SK-N-SH (cell line): ENCODE data around the gene ACADL. TPM values are rescaled to one million over a fixed set of nuclear protein-coding genes. Genes with fewer than 3 reads are reported as not detected.

Source experiments
- CTCF ChIA-PET: fragments of 300-600, 350-600 bp; formaldehyde crosslinking; extraction: SDS; loops from one replicate; lab custom pipeline; 2021; lab: Yijun Ruan, JAX
- POLR2A ChIA-PET: fragments of 350-600 bp; sonication (Branson Sonifier 250); formaldehyde crosslinking; extraction: SDS; loops from one replicate; lab custom pipeline; 2020; ENCODE audit warnings: antibody characterized with exemption, inconsistent platforms; lab: Yijun Ruan, JAX
- DNase-seq: peaks from one replicate; pipeline ENCODE4 v3.0.0; 2012
- H2AFZ ChIP-seq: fragments of 200-600 bp; sonication (generic); 2 replicates; pipeline ENCODE4 v1.8.1; 2016; ENCODE audit warnings: antibody characterized with exemption, mild to moderate bottlenecking, low read depth
- H3F3A ChIP-seq: fragments of 200-600 bp; sonication (generic); replicated peaks from 2 replicates; pipeline ENCODE3; 2016; ENCODE audit warnings: antibody characterized with exemption, mild to moderate bottlenecking; ENCODE audit not compliant: insufficient read depth
- H3K27ac ChIP-seq, 2 experiments: fragments of 200-500 bp in 1 of 2; fragments of 200-600 bp in 1 of 2; sonication (Bioruptor generic) in 1 of 2; sonication (generic), shearing (Covaris generic) in 1 of 2; 2 replicates each; pipeline versions ENCODE4 v1.5.1 to v1.6.1; 2014 to 2016; ENCODE audit warnings: low read depth in 2 of 2, inconsistent platforms in 1 of 2, low read length in 1 of 2, mild to moderate bottlenecking in 1 of 2, mixed read lengths in 1 of 2
- H3K27me3 ChIP-seq: fragments of 200-600 bp; sonication (generic), shearing (Covaris generic); 2 replicates; pipeline ENCODE4 v1.6.1; 2016; ENCODE audit warnings: mixed run types; ENCODE audit not compliant: insufficient read depth
- H3K36me3 ChIP-seq, 2 experiments: fragments of 200-500 bp in 1 of 2; fragments of 200-600 bp in 1 of 2; sonication (Bioruptor generic) in 1 of 2; sonication (generic) in 1 of 2; replicated peaks in 1 of 2; 2 replicates each; pipeline versions ENCODE3 to v1.5.1; 2014 to 2016; ENCODE audit warnings: low read length in 1 of 2, mild to moderate bottlenecking in 1 of 2; ENCODE audit not compliant: insufficient read depth in 2 of 2, control insufficient read depth in 1 of 2
- H3K4me1 ChIP-seq, 2 experiments: fragments of 200-500 bp in 1 of 2; fragments of 200-600 bp in 1 of 2; sonication (Bioruptor generic) in 1 of 2; sonication (generic), shearing (Covaris generic) in 1 of 2; 2 replicates each; pipeline versions ENCODE4 v1.5.1 to v1.6.1; 2014 to 2016; ENCODE audit warnings: low read depth in 1 of 2, low read length in 1 of 2, mixed run types in 1 of 2; ENCODE audit not compliant: insufficient read depth in 2 of 2, control insufficient read depth in 1 of 2
- H3K4me2 ChIP-seq: fragments of 200-600 bp; sonication (generic), shearing (Covaris generic); 2 replicates; pipeline ENCODE4 v1.6.1; 2017; ENCODE audit warnings: mixed run types
- H3K4me3 ChIP-seq, 2 experiments: fragments of 200-500 bp in 1 of 2; fragments of 200-600 bp in 1 of 2; sonication (Bioruptor generic) in 1 of 2; sonication (generic), shearing (Covaris generic) in 1 of 2; 2 replicates each; pipeline versions ENCODE4 v1.5.1 to v1.8.1; 2014 to 2016; ENCODE audit warnings: low read depth in 2 of 2, inconsistent platforms in 1 of 2, low read length in 1 of 2, mild to moderate bottlenecking in 1 of 2, mixed read lengths in 1 of 2, moderate library complexity in 1 of 2
- H3K79me2 ChIP-seq: fragments of 200-600 bp; sonication (generic); 2 replicates; pipeline ENCODE4 v1.8.1; 2017; ENCODE audit warnings: mild to moderate bottlenecking; ENCODE audit not compliant: insufficient read depth
- H3K9ac ChIP-seq: fragments of 200-600 bp; sonication (generic); 2 replicates; pipeline ENCODE4 v1.6.1; 2017; ENCODE audit warnings: mixed run types
- H3K9me2 ChIP-seq: fragments of 200-600 bp; sonication (generic); 2 replicates; pipeline ENCODE4 v1.6.1; 2017; ENCODE audit warnings: mixed run types
- H3K9me3 ChIP-seq: fragments of 200-600 bp; sonication (generic); 2 replicates; pipeline ENCODE4 v1.6.1; 2017; ENCODE audit warnings: mixed run types, mild to moderate bottlenecking, moderate library complexity
- H4K20me1 ChIP-seq: fragments of 200-600 bp; sonication (generic); 2 replicates; pipeline ENCODE4 v1.6.1; 2017; ENCODE audit warnings: mild to moderate bottlenecking, mixed run types; ENCODE audit not compliant: insufficient read depth
- CHD2 ChIP-seq: fragments of 150-350 bp; IDR thresholded peaks from 2 replicates; pipeline ENCODE4 v1.6.1; 2018; ENCODE audit warnings: low read length; ENCODE audit not compliant: partially characterized antibody
- EZH2phosphoT487 ChIP-seq: fragments of 200-600 bp; sonication (generic); IDR thresholded peaks from 2 replicates; pipeline ENCODE4 v1.6.1; 2017; ENCODE audit warnings: low read depth, mixed run types, mild to moderate bottlenecking, antibody characterized with exemption, moderate library complexity, borderline replicate concordance
- FOSL2 ChIP-seq: IDR thresholded peaks from 2 replicates; pipeline ENCODE4 v1.4.0; 2012; ENCODE audit warnings: low read depth, mild to moderate bottlenecking, moderate library complexity, borderline replicate concordance
- FOXM1 ChIP-seq: IDR thresholded peaks from 2 replicates; pipeline ENCODE4 v1.4.0; 2012; ENCODE audit warnings: low read depth, mild to moderate bottlenecking
- JUND ChIP-seq: IDR thresholded peaks from 2 replicates; pipeline ENCODE4 v1.4.0; 2012
- MEF2A ChIP-seq: IDR thresholded peaks from 2 replicates; pipeline ENCODE4 v1.4.0; 2012; ENCODE audit warnings: low read depth, borderline replicate concordance
- MXI1 ChIP-seq: IDR thresholded peaks from 2 replicates; pipeline ENCODE4 v1.6.1; 2012; ENCODE audit warnings: mild to moderate bottlenecking, low read depth, low read length, improper control_type of control experiment
- POLR2AphosphoS5 ChIP-seq: IDR thresholded peaks from 2 replicates; pipeline ENCODE4 v1.6.1; 2012; ENCODE audit warnings: low read depth, low read length
- RAD21 ChIP-seq: IDR thresholded peaks from 2 replicates; pipeline ENCODE4 v1.6.1; 2012; ENCODE audit warnings: mild to moderate bottlenecking, low read length
- RFX5 ChIP-seq: IDR thresholded peaks from 2 replicates; pipeline ENCODE4 v1.6.1; 2012; ENCODE audit warnings: mild to moderate bottlenecking, improper control_type of control experiment, low read length
- RXRA ChIP-seq: IDR thresholded peaks from 2 replicates; pipeline ENCODE4 v1.4.0; 2012; ENCODE audit warnings: low read depth, mild to moderate bottlenecking, borderline replicate concordance
- SIN3A ChIP-seq: IDR thresholded peaks from 2 replicates; pipeline ENCODE4 v1.6.1; 2012; ENCODE audit warnings: low read depth, mild to moderate bottlenecking, low read length, moderate library complexity, borderline replicate concordance
- SMC3 ChIP-seq: IDR thresholded peaks from 2 replicates; pipeline ENCODE4 v1.6.1; 2012; ENCODE audit warnings: low read depth, low read length, improper control_type of control experiment
- TCF12 ChIP-seq: IDR thresholded peaks from 2 replicates; pipeline ENCODE4 v1.4.0; 2012
- YY1 ChIP-seq: IDR thresholded peaks from 2 replicates; pipeline ENCODE4 v1.4.0; 2012; ENCODE audit warnings: low read depth, mild to moderate bottlenecking
- WGBS: methylation state at CpG from one replicate; pipeline ENCODE4 v1.1.6; 2017; ENCODE audit warnings: low lambda C conversion rate; 5-methylcytosine and 5-hydroxymethylcytosine counted together
- polyA plus RNA-seq, 3 experiments: library from polyadenylated mRNA; depleted of rRNA; stranded (reverse); fragments of >200 nt; gene quantifications; 2 replicates each; pipeline ENCODE4 v1.2.3, GENCODE V29; 2012
- TF ChIP-seq, protein P1 (sequence below): fragments of 150-350 bp; IDR thresholded peaks from 2 replicates; pipeline ENCODE4 v1.6.1; 2017; ENCODE audit warnings: antibody characterized with exemption, low read length, low read depth, borderline replicate concordance
- TF ChIP-seq, protein P2 (sequence below): IDR thresholded peaks from 2 replicates; pipeline ENCODE4 v1.6.1; 2012; ENCODE audit warnings: mild to moderate bottlenecking, low read depth, low read length, moderate library complexity
- TF ChIP-seq, protein P3 (sequence below): fragments of 200-600 bp; sonication (generic); IDR thresholded peaks from 2 replicates; pipeline ENCODE4 v1.6.1; 2017; ENCODE audit warnings: antibody characterized with exemption, mild to moderate bottlenecking, moderate library complexity
- TF ChIP-seq, protein P4 (sequence below): IDR thresholded peaks from 2 replicates; pipeline ENCODE4 v1.4.0; 2012; ENCODE audit warnings: low read depth, borderline replicate concordance

The ACADL gene
- polyA plus RNA-seq, 1 of the 3 experiments (the other 2 are of a cell fraction): not detected

DNA sequence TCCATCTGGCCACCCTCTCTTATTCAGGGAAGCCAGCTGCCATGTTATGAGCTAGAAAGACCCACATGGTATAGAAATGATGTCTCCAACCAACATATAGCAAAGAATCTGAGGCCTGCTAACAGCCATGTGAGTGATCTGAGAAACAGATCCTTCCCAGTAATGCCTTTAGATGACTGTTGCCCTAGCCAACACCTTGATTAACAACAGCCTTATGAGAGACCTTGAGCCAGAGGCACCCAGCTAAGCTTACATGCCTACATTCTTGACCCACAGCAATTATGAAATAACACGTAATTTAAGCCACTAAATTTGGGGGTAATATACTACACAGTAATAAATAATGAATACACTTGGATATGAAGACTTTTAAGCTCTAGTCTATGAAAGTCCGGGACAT lies 67.0 kb downstream of the ACADL start:
- Histone ChIP-seq H3K79me2 (peaks cover 48% of the 10 kb centered on the region), H3K4me3 (no peak overlapping the region), H2AFZ (no peak overlapping the region), H3K9me2 (peaks cover 3% of the 10 kb centered on the region; the same call in 1 of the 2 replicates), H3K4me1 (no peaks in the 10 kb centered on the region; a peak in 2 of 4 replicates), H3K9me3 (no peaks in the 10 kb centered on the region), H3K27ac (no peak overlapping the region), H4K20me1 (no peaks in the 10 kb centered on the region), H3K4me2 (no peak overlapping the region), H3K36me3 (peaks cover 14 to 21% of the 10 kb centered on the region in 2 experiments), H3F3A (no peaks in the 10 kb centered on the region), H3K27me3 (no peaks in the 10 kb centered on the region), H3K9ac (no peak overlapping the region)
- TF ChIP-seq, protein P1, sequence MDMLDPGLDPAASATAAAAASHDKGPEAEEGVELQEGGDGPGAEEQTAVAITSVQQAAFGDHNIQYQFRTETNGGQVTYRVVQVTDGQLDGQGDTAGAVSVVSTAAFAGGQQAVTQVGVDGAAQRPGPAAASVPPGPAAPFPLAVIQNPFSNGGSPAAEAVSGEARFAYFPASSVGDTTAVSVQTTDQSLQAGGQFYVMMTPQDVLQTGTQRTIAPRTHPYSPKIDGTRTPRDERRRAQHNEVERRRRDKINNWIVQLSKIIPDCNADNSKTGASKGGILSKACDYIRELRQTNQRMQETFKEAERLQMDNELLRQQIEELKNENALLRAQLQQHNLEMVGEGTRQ: no peak
- no peak for TF ChIP-seq FOXM1
- TF ChIP-seq CHD2: no peak
- POLR2A ChIA-PET: no interaction called here
- CTCF ChIA-PET: interaction anchor here (1.2 kb wide), 2 partner anchors 38 to 581 kb away, joined by 3 read pairs; no protein-coding TSS in a partner anchor
- WGBS: 92% methylated on average over 2 of the region's 2 CpGs
- no peak for DNase-seq

DNA sequence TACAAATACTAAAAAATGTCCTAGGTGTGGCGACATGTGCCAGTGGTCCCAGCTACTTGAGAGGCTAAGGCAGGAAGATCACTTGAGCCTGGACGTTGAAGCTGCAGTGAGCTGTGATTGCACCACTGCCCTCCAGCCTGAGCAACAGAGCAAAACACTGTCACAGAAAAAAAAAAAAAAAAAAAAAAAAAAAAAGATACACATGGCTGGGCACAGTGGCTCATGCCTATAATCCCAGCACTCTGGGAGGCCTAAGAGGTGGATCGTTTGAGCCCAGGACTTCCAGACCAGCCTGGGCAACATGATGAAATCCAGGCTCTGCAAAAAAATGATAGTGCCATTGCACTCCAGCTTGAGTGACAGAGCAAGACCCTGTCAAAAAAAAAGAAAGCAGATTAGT lies 67.7 kb downstream of the ACADL start:
- H2AFZ ChIP-seq: no peak overlapping the region
- H3K36me3 ChIP-seq: peaks cover 16 to 21% of the 10 kb centered on the region in 2 experiments
- no peak overlapping the region for H3K9ac ChIP-seq
- POLR2A ChIA-PET: no interaction called here
- H3K27me3 ChIP-seq: no peaks in the 10 kb centered on the region
- H3K79me2 ChIP-seq: peaks cover 41% of the 10 kb centered on the region
- no peak overlapping the region for H3K4me3 ChIP-seq
- 64% methylated on average over 3 of the region's 3 CpGs for WGBS
- H3F3A ChIP-seq: no peaks in the 10 kb centered on the region
- no peaks in the 10 kb centered on the region for H3K9me3 ChIP-seq
- H3K27ac ChIP-seq: no peak overlapping the region
- H4K20me1 ChIP-seq: no peaks in the 10 kb centered on the region
- no peak for DNase-seq
- no peaks in the 10 kb centered on the region for H3K4me1 ChIP-seq
- H3K9me2 ChIP-seq: peaks cover 3% of the 10 kb centered on the region; the same call in 1 of the 2 replicates
- H3K4me2 ChIP-seq: no peak overlapping the region
- CTCF ChIA-PET: interaction anchor here (1.2 kb wide), 1 partner anchor 38 kb away, joined by 3 read pairs; no protein-coding TSS in a partner anchor
- no peak for TF ChIP-seq JUND
- no peak for TF ChIP-seq FOSL2
- TF ChIP-seq, protein P2, sequence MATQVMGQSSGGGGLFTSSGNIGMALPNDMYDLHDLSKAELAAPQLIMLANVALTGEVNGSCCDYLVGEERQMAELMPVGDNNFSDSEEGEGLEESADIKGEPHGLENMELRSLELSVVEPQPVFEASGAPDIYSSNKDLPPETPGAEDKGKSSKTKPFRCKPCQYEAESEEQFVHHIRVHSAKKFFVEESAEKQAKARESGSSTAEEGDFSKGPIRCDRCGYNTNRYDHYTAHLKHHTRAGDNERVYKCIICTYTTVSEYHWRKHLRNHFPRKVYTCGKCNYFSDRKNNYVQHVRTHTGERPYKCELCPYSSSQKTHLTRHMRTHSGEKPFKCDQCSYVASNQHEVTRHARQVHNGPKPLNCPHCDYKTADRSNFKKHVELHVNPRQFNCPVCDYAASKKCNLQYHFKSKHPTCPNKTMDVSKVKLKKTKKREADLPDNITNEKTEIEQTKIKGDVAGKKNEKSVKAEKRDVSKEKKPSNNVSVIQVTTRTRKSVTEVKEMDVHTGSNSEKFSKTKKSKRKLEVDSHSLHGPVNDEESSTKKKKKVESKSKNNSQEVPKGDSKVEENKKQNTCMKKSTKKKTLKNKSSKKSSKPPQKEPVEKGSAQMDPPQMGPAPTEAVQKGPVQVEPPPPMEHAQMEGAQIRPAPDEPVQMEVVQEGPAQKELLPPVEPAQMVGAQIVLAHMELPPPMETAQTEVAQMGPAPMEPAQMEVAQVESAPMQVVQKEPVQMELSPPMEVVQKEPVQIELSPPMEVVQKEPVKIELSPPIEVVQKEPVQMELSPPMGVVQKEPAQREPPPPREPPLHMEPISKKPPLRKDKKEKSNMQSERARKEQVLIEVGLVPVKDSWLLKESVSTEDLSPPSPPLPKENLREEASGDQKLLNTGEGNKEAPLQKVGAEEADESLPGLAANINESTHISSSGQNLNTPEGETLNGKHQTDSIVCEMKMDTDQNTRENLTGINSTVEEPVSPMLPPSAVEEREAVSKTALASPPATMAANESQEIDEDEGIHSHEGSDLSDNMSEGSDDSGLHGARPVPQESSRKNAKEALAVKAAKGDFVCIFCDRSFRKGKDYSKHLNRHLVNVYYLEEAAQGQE: no peak
- no peak for TF ChIP-seq TCF12
- TF ChIP-seq, protein P3, sequence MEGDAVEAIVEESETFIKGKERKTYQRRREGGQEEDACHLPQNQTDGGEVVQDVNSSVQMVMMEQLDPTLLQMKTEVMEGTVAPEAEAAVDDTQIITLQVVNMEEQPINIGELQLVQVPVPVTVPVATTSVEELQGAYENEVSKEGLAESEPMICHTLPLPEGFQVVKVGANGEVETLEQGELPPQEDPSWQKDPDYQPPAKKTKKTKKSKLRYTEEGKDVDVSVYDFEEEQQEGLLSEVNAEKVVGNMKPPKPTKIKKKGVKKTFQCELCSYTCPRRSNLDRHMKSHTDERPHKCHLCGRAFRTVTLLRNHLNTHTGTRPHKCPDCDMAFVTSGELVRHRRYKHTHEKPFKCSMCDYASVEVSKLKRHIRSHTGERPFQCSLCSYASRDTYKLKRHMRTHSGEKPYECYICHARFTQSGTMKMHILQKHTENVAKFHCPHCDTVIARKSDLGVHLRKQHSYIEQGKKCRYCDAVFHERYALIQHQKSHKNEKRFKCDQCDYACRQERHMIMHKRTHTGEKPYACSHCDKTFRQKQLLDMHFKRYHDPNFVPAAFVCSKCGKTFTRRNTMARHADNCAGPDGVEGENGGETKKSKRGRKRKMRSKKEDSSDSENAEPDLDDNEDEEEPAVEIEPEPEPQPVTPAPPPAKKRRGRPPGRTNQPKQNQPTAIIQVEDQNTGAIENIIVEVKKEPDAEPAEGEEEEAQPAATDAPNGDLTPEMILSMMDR: no peak
- TF ChIP-seq RXRA: no peak
- no peak for TF ChIP-seq SIN3A
- no peak for TF ChIP-seq RAD21
- TF ChIP-seq EZH2phosphoT487: no peak
- no peak for TF ChIP-seq YY1
- no peak for TF ChIP-seq SMC3
- TF ChIP-seq RFX5: no peak
- TF ChIP-seq CHD2: no peak
- TF ChIP-seq, protein P4, sequence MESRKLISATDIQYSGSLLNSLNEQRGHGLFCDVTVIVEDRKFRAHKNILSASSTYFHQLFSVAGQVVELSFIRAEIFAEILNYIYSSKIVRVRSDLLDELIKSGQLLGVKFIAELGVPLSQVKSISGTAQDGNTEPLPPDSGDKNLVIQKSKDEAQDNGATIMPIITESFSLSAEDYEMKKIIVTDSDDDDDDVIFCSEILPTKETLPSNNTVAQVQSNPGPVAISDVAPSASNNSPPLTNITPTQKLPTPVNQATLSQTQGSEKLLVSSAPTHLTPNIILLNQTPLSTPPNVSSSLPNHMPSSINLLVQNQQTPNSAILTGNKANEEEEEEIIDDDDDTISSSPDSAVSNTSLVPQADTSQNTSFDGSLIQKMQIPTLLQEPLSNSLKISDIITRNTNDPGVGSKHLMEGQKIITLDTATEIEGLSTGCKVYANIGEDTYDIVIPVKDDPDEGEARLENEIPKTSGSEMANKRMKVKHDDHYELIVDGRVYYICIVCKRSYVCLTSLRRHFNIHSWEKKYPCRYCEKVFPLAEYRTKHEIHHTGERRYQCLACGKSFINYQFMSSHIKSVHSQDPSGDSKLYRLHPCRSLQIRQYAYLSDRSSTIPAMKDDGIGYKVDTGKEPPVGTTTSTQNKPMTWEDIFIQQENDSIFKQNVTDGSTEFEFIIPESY: no peak
- no peak for TF ChIP-seq MEF2A
- TF ChIP-seq MXI1: no peak
- TF ChIP-seq POLR2AphosphoS5: no peak
